HL-60 (cell line): ENCODE results near the gene SLC15A5.

Experiments
- DNase-seq, 2 experiments: peaks; one replicate each; pipeline ENCODE4 v3.0.0-alpha.2; 2010 to 2020; ENCODE audit warnings: low read depth in 1 of 2, low spot score in 1 of 2
- H3K27ac ChIP-seq: fragments of 250-450 bp; sonication (Bioruptor Pico); replicated peaks from 2 replicates; pipeline ENCODE4 v1.5.1; 2020; ENCODE audit warnings: mild to moderate bottlenecking, moderate library complexity
- H3K27me3 ChIP-seq: fragments of 250-450 bp; sonication (Bioruptor Pico); 2 replicates; pipeline ENCODE4 v1.5.1; 2021; ENCODE audit warnings: mild to moderate bottlenecking, moderate library complexity; ENCODE audit not compliant: insufficient read depth, poor library complexity, severe bottlenecking
- H3K4me3 ChIP-seq: replicated peaks from 2 replicates; pipeline ENCODE4 v1.5.1; 2011; ENCODE audit warnings: mild to moderate bottlenecking, control low read depth, low read length; ENCODE audit not compliant: insufficient read depth
- GABPA ChIP-seq: IDR thresholded peaks from 2 replicates; pipeline ENCODE4 v1.6.1; 2012; ENCODE audit warnings: low read depth
- POLR2AphosphoS5 ChIP-seq: IDR thresholded peaks from 2 replicates; pipeline ENCODE4 v1.6.1; 2012; ENCODE audit warnings: low read depth
- SPI1 ChIP-seq: IDR thresholded peaks from 2 replicates; pipeline ENCODE4 v1.6.1; 2012; ENCODE audit warnings: low read depth, mild to moderate bottlenecking, borderline replicate concordance
- TF ChIP-seq, protein P1 (sequence below): IDR thresholded peaks from one replicate; pipeline ENCODE4 v1.5.1; 2011; ENCODE audit warnings: low read length, control low read depth, inconsistent platforms; ENCODE audit not compliant: insufficient read depth
- TF ChIP-seq, protein P2 (sequence below): IDR thresholded peaks from 2 replicates; pipeline ENCODE4 v1.6.1; 2012; ENCODE audit warnings: low read depth; ENCODE audit not compliant: insufficient replicate concordance

Gene SLC15A5

DNA sequence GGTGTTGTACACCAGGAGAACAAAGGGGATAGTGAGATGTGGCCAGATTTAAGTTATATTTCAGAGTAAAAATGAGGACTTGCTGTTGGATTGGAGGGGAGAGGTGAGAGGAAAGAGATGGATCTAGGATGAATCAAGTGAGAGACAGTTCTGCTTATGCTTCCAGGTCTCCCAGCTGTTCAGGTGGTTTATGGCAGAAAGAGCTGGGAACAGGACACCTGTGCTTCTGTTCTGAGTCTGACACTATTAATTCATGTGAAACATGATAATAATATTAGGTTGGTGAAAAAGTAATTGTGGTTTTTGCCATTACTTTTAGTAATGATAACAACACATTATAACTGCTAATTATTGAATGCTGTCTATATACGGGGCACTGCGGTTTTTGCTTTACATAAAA, 55.7 kb downstream of the SLC15A5 start:
- DNase-seq = no peak
- Histone ChIP-seq H3K4me3 (no peak overlapping the region), H3K27ac (no peak overlapping the region), H3K27me3 (no peaks in the 10 kb centered on the region)
- TF ChIP-seq, protein P1, sequence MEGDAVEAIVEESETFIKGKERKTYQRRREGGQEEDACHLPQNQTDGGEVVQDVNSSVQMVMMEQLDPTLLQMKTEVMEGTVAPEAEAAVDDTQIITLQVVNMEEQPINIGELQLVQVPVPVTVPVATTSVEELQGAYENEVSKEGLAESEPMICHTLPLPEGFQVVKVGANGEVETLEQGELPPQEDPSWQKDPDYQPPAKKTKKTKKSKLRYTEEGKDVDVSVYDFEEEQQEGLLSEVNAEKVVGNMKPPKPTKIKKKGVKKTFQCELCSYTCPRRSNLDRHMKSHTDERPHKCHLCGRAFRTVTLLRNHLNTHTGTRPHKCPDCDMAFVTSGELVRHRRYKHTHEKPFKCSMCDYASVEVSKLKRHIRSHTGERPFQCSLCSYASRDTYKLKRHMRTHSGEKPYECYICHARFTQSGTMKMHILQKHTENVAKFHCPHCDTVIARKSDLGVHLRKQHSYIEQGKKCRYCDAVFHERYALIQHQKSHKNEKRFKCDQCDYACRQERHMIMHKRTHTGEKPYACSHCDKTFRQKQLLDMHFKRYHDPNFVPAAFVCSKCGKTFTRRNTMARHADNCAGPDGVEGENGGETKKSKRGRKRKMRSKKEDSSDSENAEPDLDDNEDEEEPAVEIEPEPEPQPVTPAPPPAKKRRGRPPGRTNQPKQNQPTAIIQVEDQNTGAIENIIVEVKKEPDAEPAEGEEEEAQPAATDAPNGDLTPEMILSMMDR = no peak

DNA sequence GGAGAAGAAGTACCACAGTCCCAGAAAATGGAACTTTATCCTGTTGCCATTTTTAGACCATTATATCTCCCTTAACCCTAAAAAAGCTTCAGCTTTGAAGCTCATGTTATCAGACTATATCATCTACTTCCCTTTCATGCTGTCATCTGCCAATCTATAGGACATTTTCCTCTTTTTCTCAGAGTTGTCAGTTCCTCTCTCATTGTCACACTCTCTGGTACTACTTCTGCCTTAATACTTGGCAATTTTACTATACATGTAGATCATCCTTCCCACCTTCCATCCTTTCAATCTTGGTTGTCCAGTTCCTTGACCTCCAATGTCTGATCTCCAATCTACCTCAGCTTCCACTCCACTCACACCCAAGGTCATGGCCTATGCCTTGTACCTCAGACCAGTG, 57.4 kb downstream of the SLC15A5 start:
- H3K27ac ChIP-seq = no peak overlapping the region
- H3K27me3 ChIP-seq = no peaks in the 10 kb centered on the region
- TF ChIP-seq SPI1 = peak; percentile 79; the same call in 1 of the 2 replicates
- TF ChIP-seq, protein P1 = no peak
- no peak for TF ChIP-seq GABPA
- TF ChIP-seq, protein P2, sequence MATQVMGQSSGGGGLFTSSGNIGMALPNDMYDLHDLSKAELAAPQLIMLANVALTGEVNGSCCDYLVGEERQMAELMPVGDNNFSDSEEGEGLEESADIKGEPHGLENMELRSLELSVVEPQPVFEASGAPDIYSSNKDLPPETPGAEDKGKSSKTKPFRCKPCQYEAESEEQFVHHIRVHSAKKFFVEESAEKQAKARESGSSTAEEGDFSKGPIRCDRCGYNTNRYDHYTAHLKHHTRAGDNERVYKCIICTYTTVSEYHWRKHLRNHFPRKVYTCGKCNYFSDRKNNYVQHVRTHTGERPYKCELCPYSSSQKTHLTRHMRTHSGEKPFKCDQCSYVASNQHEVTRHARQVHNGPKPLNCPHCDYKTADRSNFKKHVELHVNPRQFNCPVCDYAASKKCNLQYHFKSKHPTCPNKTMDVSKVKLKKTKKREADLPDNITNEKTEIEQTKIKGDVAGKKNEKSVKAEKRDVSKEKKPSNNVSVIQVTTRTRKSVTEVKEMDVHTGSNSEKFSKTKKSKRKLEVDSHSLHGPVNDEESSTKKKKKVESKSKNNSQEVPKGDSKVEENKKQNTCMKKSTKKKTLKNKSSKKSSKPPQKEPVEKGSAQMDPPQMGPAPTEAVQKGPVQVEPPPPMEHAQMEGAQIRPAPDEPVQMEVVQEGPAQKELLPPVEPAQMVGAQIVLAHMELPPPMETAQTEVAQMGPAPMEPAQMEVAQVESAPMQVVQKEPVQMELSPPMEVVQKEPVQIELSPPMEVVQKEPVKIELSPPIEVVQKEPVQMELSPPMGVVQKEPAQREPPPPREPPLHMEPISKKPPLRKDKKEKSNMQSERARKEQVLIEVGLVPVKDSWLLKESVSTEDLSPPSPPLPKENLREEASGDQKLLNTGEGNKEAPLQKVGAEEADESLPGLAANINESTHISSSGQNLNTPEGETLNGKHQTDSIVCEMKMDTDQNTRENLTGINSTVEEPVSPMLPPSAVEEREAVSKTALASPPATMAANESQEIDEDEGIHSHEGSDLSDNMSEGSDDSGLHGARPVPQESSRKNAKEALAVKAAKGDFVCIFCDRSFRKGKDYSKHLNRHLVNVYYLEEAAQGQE = no peak
- no peak overlapping the region for H3K4me3 ChIP-seq
- peak in 1 of 2 experiments; percentile 10 for DNase-seq

DNA sequence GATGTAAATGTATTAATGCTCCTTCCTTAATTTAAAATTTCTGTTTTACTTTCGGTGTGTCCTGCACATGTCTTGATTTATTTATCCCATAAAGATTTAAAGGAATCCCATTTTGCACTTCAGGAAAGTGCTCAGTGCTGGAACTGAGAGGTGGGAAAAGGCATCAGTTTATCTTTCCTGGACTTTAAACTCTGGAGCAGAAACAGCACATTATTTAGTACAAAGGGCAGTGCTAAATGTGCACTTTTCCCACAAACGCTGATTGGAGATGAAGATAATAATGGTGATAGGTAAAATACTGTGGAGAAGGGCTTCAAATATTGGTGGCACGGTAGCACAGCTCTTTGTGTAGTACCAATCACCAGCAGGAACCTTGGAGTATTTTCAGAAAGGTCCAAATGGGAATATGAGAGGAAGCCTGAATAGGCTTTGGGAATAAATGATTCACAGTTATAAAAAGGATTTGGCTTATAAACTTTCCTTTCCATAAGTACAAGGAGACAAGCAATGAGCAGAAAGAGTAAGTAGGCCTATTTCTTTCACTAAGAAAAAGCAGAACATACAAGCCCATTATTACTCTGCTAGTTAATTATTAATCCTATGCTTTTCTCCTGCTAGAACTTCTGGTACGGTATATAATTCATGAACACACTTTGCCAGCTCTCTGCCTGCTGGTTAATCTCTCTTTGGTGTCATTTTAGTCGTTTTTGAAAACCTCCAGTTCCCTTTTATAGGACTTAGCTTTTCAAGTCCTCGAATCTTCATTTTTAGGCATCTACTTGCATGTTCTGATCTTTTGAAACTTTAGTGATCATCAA, 58.3 kb downstream of the SLC15A5 start:
- TF ChIP-seq POLR2AphosphoS5 (no peak), GABPA (no peak), SPI1 (no peak)
- TF ChIP-seq, protein P2 = no peak
- TF ChIP-seq, protein P1 = no peak

DNA sequence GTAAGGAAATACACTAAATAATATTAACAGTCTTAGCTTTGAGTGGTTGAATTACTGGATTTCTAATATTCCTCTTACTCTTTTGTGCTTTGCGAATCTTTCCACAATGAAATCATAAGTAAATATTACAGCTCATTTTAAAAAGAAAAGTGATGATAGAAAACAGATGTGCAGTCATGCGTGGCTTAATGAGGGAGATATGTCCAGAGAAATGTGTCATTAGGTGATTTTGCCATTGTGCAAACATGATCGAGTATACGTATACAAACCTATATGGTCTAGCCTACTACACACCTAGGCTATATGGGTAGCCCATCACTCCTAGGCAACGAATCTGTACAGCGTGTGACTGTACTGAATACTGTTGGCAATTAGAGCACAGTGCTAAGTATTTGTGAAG, 59.3 kb downstream of the SLC15A5 start:
- H3K4me3 ChIP-seq = no peak overlapping the region
- no peak overlapping the region for H3K27ac ChIP-seq
- no peaks in the 10 kb centered on the region for H3K27me3 ChIP-seq
- no peak for DNase-seq
- TF ChIP-seq POLR2AphosphoS5 (no peak), SPI1 (no peak), GABPA (no peak)
- TF ChIP-seq, protein P1 = no peak
- TF ChIP-seq, protein P2 = no peak

More for the DNA sequence above, 58.3 kb downstream of the SLC15A5 start:
- H3K4me3 ChIP-seq = no peak overlapping the region
- H3K27ac ChIP-seq = no peak overlapping the region
- DNase-seq = no peak
- H3K27me3 ChIP-seq = no peaks in the 10 kb centered on the region
